Measurements from ENCODE around the gene IFI16. TPM values are rescaled to one million over a fixed set of nuclear protein-coding genes. Genes with fewer than 3 reads are reported as not detected.

IFI16 gene
- total RNA-seq, 1 experiment from 2014 or later, result 2.9 TPM

- TF ChIP-seq, protein P1, sequence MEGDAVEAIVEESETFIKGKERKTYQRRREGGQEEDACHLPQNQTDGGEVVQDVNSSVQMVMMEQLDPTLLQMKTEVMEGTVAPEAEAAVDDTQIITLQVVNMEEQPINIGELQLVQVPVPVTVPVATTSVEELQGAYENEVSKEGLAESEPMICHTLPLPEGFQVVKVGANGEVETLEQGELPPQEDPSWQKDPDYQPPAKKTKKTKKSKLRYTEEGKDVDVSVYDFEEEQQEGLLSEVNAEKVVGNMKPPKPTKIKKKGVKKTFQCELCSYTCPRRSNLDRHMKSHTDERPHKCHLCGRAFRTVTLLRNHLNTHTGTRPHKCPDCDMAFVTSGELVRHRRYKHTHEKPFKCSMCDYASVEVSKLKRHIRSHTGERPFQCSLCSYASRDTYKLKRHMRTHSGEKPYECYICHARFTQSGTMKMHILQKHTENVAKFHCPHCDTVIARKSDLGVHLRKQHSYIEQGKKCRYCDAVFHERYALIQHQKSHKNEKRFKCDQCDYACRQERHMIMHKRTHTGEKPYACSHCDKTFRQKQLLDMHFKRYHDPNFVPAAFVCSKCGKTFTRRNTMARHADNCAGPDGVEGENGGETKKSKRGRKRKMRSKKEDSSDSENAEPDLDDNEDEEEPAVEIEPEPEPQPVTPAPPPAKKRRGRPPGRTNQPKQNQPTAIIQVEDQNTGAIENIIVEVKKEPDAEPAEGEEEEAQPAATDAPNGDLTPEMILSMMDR (conservative IDR thresholded peaks at IDR 0.05), result no peak
- H4K5ac ChIP-seq (ENCODE audit: insufficient read length, low read depth, low read length), result no peak overlapping the region
- DNase-seq, result no peak
- no CpG with 5 or more reads among the region's 3 CpGs for WGBS (ENCODE audit: extremely low coverage, insufficient read length, low lambda C conversion rate)
- no peak overlapping the region for H3K23ac ChIP-seq (ENCODE audit: insufficient read length, low read depth, low read length)
- H3K9ac ChIP-seq (ENCODE audit: extremely low read depth, insufficient read length, low read length), result no peak overlapping the region
- H3K56ac ChIP-seq (ENCODE audit: insufficient read length, low read depth, low read length), result no peak overlapping the region
- H3K23me2 ChIP-seq (ENCODE audit: insufficient read length, low read depth, low read length, poor library complexity, severe bottlenecking), result no peaks in the 10 kb centered on the region
- no peaks in the 10 kb centered on the region for H3K79me2 ChIP-seq (ENCODE audit: insufficient read depth, low read length)
- H3K14ac ChIP-seq (ENCODE audit: insufficient read depth, low read length), result no peak overlapping the region
- Mint-ChIP-seq H3K4me3 (no peak overlapping the region), H3K9me3 (peaks cover 0 to 4% of the 10 kb centered on the region in 2 experiments; a peak in 2 of 5 replicates), H3K27me3 (ENCODE audit: low read depth) (no peaks in the 10 kb centered on the region; the same call in 1 of the 2 replicates), H3K36me3 (ENCODE audit: insufficient read depth in 1 of 3, low read depth in 3 of 3) (no peaks in the 10 kb centered on the region), H3K27ac (no peak overlapping the region), H3K4me1 (no peaks in the 10 kb centered on the region)
- no peak overlapping the region for H3K4me2 ChIP-seq (ENCODE audit: insufficient read depth, insufficient read length, low read length)
- H4K91ac ChIP-seq (ENCODE audit: insufficient read length, low read depth, low read length), result no peak overlapping the region
- H3K27ac ChIP-seq (ENCODE audit: insufficient read length, low read depth, low read length), result no peak overlapping the region
- H2BK20ac ChIP-seq (ENCODE audit: low read depth, low read length, poor library complexity, severe bottlenecking), result no peak overlapping the region
- no peak overlapping the region for H2AFZ ChIP-seq (ENCODE audit: low read length)
- no peak overlapping the region for H2BK120ac ChIP-seq (ENCODE audit: low read depth, low read length, poor library complexity, severe bottlenecking)
- H3K9me3 ChIP-seq (ENCODE audit: control insufficient read depth, low read depth, low read length), result no peaks in the 10 kb centered on the region
- no peaks in the 10 kb centered on the region for H3K79me1 ChIP-seq (ENCODE audit: insufficient read depth, low read depth, low read length, poor library complexity, severe bottlenecking)
- no peak overlapping the region for H2AK5ac ChIP-seq (ENCODE audit: insufficient read length, low read length)
- H3K4me1 ChIP-seq (ENCODE audit: insufficient read depth, low read length), result no peaks in the 10 kb centered on the region
- H2BK5ac ChIP-seq (ENCODE audit: insufficient read length, low read length), result no peak overlapping the region
- no peak overlapping the region for H3K4ac ChIP-seq (ENCODE audit: low read depth, low read length)
- H4K20me1 ChIP-seq (ENCODE audit: control insufficient read depth, insufficient read depth, insufficient read length), result no peaks in the 10 kb centered on the region
- no peak overlapping the region for H3T11ph ChIP-seq (ENCODE audit: low read length)
- no peak overlapping the region for H2BK12ac ChIP-seq (ENCODE audit: insufficient read length, low read depth, low read length)
- no peaks in the 10 kb centered on the region for H3K27me3 ChIP-seq (ENCODE audit: insufficient read depth, low read length)
- H2BK15ac ChIP-seq (ENCODE audit: low read depth, low read length), result no peak overlapping the region
- H3K18ac ChIP-seq (ENCODE audit: insufficient read length, low read depth, low read length), result no peak overlapping the region
- no peak overlapping the region for H4K8ac ChIP-seq (replicated peaks; ENCODE audit: insufficient read length, low read depth, low read length)
These were observed 40.5 kb upstream of the IFI16 start for GRCh38 chr1:158969166-158969565.
